ENCODE results near the gene PATL1.

The PATL1 gene

DNA sequence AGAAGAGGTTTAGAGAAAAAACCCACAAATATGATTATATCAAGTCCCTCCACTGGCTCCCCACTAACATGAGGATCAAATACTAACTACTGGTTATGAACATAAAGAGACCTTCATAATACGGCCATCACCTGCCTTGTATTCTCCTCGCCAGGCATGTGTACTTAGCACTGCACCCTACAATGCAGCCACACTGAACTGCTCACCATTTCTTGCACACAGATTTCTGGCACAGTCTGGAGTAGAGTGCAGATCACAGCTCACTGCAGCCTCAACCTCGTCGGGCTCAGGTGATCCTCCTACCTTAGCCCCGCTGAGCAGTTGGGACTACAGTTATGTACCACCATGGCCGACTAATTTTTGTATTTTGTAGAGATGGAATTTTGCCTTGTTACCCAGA is 66.4 kb downstream of the PATL1 start:
- H3K36me3 Mint-ChIP-seq (ENCODE audit: low read depth) = peaks cover 74% of the 10 kb centered on the region
- TF ChIP-seq, protein P1, sequence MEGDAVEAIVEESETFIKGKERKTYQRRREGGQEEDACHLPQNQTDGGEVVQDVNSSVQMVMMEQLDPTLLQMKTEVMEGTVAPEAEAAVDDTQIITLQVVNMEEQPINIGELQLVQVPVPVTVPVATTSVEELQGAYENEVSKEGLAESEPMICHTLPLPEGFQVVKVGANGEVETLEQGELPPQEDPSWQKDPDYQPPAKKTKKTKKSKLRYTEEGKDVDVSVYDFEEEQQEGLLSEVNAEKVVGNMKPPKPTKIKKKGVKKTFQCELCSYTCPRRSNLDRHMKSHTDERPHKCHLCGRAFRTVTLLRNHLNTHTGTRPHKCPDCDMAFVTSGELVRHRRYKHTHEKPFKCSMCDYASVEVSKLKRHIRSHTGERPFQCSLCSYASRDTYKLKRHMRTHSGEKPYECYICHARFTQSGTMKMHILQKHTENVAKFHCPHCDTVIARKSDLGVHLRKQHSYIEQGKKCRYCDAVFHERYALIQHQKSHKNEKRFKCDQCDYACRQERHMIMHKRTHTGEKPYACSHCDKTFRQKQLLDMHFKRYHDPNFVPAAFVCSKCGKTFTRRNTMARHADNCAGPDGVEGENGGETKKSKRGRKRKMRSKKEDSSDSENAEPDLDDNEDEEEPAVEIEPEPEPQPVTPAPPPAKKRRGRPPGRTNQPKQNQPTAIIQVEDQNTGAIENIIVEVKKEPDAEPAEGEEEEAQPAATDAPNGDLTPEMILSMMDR (IDR thresholded peaks at IDR 0.05; ENCODE audit: unreplicated experiment in 3 of 3) = no peak

DNA sequence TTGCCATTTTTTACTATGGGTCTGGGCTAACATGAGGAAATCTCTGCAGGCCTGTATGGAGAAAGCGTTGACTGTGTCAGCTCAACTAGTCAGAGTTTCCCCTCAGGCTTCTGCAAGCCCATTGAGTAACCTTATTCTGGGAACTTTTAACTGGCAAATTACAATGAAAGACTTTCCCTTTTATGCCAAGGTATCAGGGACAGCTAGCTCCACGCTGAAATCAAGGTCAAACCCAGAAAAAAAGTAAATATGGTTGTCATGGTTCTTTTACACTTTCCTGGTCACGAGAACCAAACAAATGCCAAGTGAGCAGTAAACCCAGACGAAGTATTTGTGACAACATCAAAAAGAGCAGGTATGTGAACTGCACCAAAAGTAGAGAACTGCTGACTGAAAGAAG is 67.0 kb downstream of the PATL1 start:
- H3K27ac Mint-ChIP-seq = no peak overlapping the region
- TF ChIP-seq, protein P1 (IDR thresholded peaks at IDR 0.05; ENCODE audit: unreplicated experiment in 3 of 3) = no peak
- peaks cover 72% of the 10 kb centered on the region for H3K36me3 Mint-ChIP-seq (ENCODE audit: low read depth)
- no peaks in the 10 kb centered on the region for H3K9me3 Mint-ChIP-seq
- H3K4me1 Mint-ChIP-seq = no peaks in the 10 kb centered on the region
- no peaks in the 10 kb centered on the region for H3K27me3 Mint-ChIP-seq (ENCODE audit: low read depth)
- H3K4me3 Mint-ChIP-seq = no peak overlapping the region

More for the DNA sequence above, 66.4 kb downstream of the PATL1 start:
- Mint-ChIP-seq H3K4me1 (no peaks in the 10 kb centered on the region), H3K4me3 (no peak overlapping the region), H3K9me3 (no peaks in the 10 kb centered on the region), H3K27ac (no peak overlapping the region), H3K27me3 (ENCODE audit: low read depth) (no peaks in the 10 kb centered on the region)

DNA sequence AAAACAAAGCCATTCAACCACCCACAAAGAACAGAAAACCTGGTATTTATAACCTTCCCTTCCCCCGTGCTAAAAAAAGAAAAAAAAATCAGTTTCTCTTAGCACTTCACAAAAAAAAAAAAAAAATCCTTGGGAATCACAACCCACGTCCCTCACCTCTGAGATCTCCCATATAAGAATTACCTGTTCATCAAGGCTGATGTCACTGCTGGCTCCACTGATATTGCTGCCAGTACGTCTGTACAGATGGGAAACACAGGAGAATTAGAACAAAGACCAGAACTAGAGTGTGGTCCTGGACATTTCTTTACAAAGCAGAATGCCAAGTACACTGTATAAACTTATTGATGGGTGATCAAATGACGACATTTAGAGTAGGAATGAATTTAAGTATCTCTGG is 68.2 kb downstream of the PATL1 start:
- no peak overlapping the region for H3K4me3 Mint-ChIP-seq
- no peaks in the 10 kb centered on the region for H3K4me1 Mint-ChIP-seq
- H3K27me3 Mint-ChIP-seq (ENCODE audit: low read depth) = no peaks in the 10 kb centered on the region
- H3K27ac Mint-ChIP-seq = no peak overlapping the region
- H3K36me3 Mint-ChIP-seq (ENCODE audit: low read depth) = peaks cover 70% of the 10 kb centered on the region
- TF ChIP-seq, protein P1 (IDR thresholded peaks at IDR 0.05; ENCODE audit: unreplicated experiment in 3 of 3) = no peak
- H3K9me3 Mint-ChIP-seq = no peaks in the 10 kb centered on the region

DNA sequence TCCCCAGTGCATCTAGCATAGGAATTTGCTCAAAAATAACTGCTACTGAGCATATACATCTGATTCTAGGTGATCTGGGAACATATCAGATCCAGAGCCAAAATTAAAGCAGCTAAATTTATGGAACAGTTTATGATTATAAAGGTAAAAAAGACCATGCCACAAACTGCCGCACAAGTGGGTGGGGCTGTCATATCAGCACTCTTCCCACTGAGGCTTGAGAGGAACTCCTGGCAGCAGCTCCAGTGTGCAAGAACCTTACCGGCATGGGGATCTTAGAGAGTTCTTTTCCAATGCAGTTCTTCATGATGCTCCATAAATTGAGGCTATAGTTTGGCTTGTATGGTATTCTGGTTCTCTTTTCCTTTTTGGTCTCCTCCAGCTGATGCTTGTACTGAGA is 68.6 kb downstream of the PATL1 start:
- H3K36me3 Mint-ChIP-seq (ENCODE audit: low read depth) = peaks cover 71% of the 10 kb centered on the region
- TF ChIP-seq, protein P1 (IDR thresholded peaks at IDR 0.05; ENCODE audit: unreplicated experiment in 3 of 3) = no peak
- H3K27me3 Mint-ChIP-seq (ENCODE audit: low read depth) = no peaks in the 10 kb centered on the region
- H3K9me3 Mint-ChIP-seq = no peaks in the 10 kb centered on the region
- no peaks in the 10 kb centered on the region for H3K4me1 Mint-ChIP-seq
- H3K27ac Mint-ChIP-seq = no peak overlapping the region
- no peak overlapping the region for H3K4me3 Mint-ChIP-seq

DNA sequence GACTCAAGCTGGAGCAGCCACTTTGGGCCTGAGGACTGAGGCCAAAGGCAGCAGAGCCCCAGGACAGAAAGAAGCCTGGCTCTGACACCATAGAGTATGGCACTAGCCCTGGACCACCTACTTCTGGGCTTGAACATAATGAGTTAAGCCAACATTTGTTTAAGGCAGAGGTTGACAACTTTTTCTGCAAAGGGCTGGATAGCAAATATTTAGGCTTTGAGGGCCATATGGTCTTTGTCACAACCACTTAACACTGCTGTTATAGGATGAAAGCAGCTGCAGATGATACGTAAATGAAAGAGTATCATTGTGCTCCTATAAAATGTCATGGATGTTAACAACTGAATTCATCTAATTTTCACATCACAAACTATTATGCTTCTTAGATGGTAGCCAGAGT is 69.9 kb downstream of the PATL1 start:
- H3K4me1 Mint-ChIP-seq = no peaks in the 10 kb centered on the region
- H3K9me3 Mint-ChIP-seq = no peaks in the 10 kb centered on the region
- H3K4me3 Mint-ChIP-seq = no peak overlapping the region
- H3K27ac Mint-ChIP-seq = no peak overlapping the region
- H3K36me3 Mint-ChIP-seq (ENCODE audit: low read depth) = peaks cover 78% of the 10 kb centered on the region
- TF ChIP-seq, protein P1 (IDR thresholded peaks at IDR 0.05; ENCODE audit: unreplicated experiment in 3 of 3) = no peak
- no peaks in the 10 kb centered on the region for H3K27me3 Mint-ChIP-seq (ENCODE audit: low read depth)
